GM23338 (cell line): Measurements from ENCODE around the gene IGFLR1. TPM values are rescaled to one million over a fixed set of nuclear protein-coding genes. Genes with fewer than 3 reads are reported as not detected.

Source experiments
- ATAC-seq: fragments of 200-7000 bp; cut with Tn5 transposase; 3 replicates; pipeline ENCODE4 v1.9.1; 2020
- DNase-seq: peaks from one replicate; pipeline ENCODE4 v3.0.0-alpha.2; 2015; ENCODE audit warnings: low spot score
- H2AFZ ChIP-seq: fragments of 200-600 bp; sonication (generic); 2 replicates; pipeline ENCODE4 v1.8.0; 2016; ENCODE audit warnings: antibody characterized with exemption, mild to moderate bottlenecking, moderate library complexity
- H3F3A ChIP-seq: fragments of 200-600 bp; sonication (generic); replicated peaks from 2 replicates; pipeline ENCODE4 v1.8.0; 2017; ENCODE audit warnings: antibody characterized with exemption, mixed run types, low read depth
- H3K27ac ChIP-seq: fragments of 200-600 bp; sonication (generic); 2 replicates; pipeline ENCODE4 v1.6.1; 2016; ENCODE audit warnings: low read depth
- H3K27me3 ChIP-seq: fragments of 200-600 bp; sonication (generic); 2 replicates; pipeline ENCODE4 v1.8.0; 2016; ENCODE audit warnings: mild to moderate bottlenecking, mixed run types, moderate library complexity; ENCODE audit not compliant: insufficient read depth
- H3K36me3 ChIP-seq: fragments of 200-600 bp; sonication (generic); 2 replicates; pipeline ENCODE4 v1.8.0; 2016; ENCODE audit warnings: mild to moderate bottlenecking; ENCODE audit not compliant: insufficient read depth
- H3K4me1 ChIP-seq: fragments of 200-600 bp; sonication (generic); 2 replicates; pipeline ENCODE4 v1.8.0; 2016; ENCODE audit warnings: mild to moderate bottlenecking, moderate library complexity; ENCODE audit not compliant: insufficient read depth
- H3K4me2 ChIP-seq: fragments of 200-600 bp; sonication (generic); 2 replicates; pipeline ENCODE4 v1.7.1; 2017; ENCODE audit warnings: mixed run types
- H3K4me3 ChIP-seq: fragments of 200-600 bp; sonication (generic); 2 replicates; pipeline ENCODE4 v1.6.1; 2016; ENCODE audit warnings: mixed run types
- H3K79me2 ChIP-seq: fragments of 200-600 bp; sonication (generic); replicated peaks from 2 replicates; pipeline ENCODE4 v1.8.0; 2017; ENCODE audit warnings: mild to moderate bottlenecking; ENCODE audit not compliant: insufficient read depth
- H3K9me2 ChIP-seq: fragments of 200-600 bp; sonication (generic); 2 replicates; pipeline ENCODE4 v1.8.0; 2017; ENCODE audit not compliant: insufficient read depth
- H4K20me1 ChIP-seq: fragments of 200-600 bp; sonication (generic); replicated peaks from 2 replicates; pipeline ENCODE4 v1.8.0; 2017; ENCODE audit warnings: mild to moderate bottlenecking; ENCODE audit not compliant: insufficient read depth
- H3K27ac Mint-ChIP-seq: 2 replicates; pipeline ENCODE4 v1.8.0; 2020; ENCODE audit warnings: inconsistent platforms, mild to moderate bottlenecking, moderate library complexity, mixed read lengths
- H3K27me3 Mint-ChIP-seq: 3 replicates; pipeline ENCODE4 v1.8.0; 2022; ENCODE audit warnings: low read depth, mild to moderate bottlenecking, moderate library complexity, mixed read lengths, inconsistent platforms; ENCODE audit not compliant: insufficient read depth, poor library complexity
- H3K36me3 Mint-ChIP-seq: 3 replicates; pipeline ENCODE4 v1.8.0; 2021; ENCODE audit warnings: low read depth, mild to moderate bottlenecking, inconsistent platforms, moderate library complexity, mixed read lengths
- H3K4me1 Mint-ChIP-seq: 3 replicates; pipeline ENCODE4 v1.8.0; 2020; ENCODE audit warnings: mild to moderate bottlenecking, inconsistent platforms, mixed read lengths
- H3K4me3 Mint-ChIP-seq: 3 replicates; pipeline ENCODE4 v1.8.0; 2021; ENCODE audit warnings: moderate library complexity, mild to moderate bottlenecking, inconsistent platforms, mixed read lengths
- H3K9me3 Mint-ChIP-seq: 3 replicates; pipeline ENCODE4 v1.8.0; 2020; ENCODE audit warnings: moderate library complexity, mild to moderate bottlenecking, inconsistent platforms, mixed read lengths
- EZH2 ChIP-seq: fragments of 200-600 bp; sonication (generic); IDR thresholded peaks from one replicate; pipeline ENCODE4 v1.8.0; 2017; ENCODE audit warnings: antibody characterized with exemption, mild to moderate bottlenecking, low read depth; ENCODE audit not compliant: unreplicated experiment
- STAT1 ChIP-seq: IDR thresholded peaks from one replicate; pipeline ENCODE4 v1.6.1; 2016; ENCODE audit warnings: antibody characterized with exemption; ENCODE audit not compliant: unreplicated experiment
- polyA plus RNA-seq: library from polyadenylated mRNA; unstranded; fragments of >200 nt; fragmentation: Nextera tagmentation; extraction: Ambion mirVana; gene quantifications from 2 replicates; pipeline ENCODE4 v1.2.1, GENCODE V29; 2016
- total RNA-seq: library from RNA; depleted of rRNA; stranded (reverse); fragments of >200 nt; shearing (Covaris generic); gene quantifications from 2 replicates; pipeline ENCODE4 v1.2.3, GENCODE V29; 2014
- TF ChIP-seq, protein P1 (sequence below): fragments of 250-450 bp; sonication (Bioruptor Pico); IDR thresholded peaks from 2 replicates; pipeline ENCODE4 v1.5.0; 2020; ENCODE audit warnings: mild to moderate bottlenecking, moderate library complexity
- TF ChIP-seq, protein P2 (sequence below): IDR thresholded peaks from 2 replicates; pipeline ENCODE4 v1.6.1; 2016; ENCODE audit warnings: antibody characterized with exemption
- TF ChIP-seq, protein P3 (sequence below), 2 experiments: fragments of 200-600 bp in 1 of 2; sonication (generic) in 1 of 2; conservative IDR thresholded peaks; 2 replicates each; pipeline versions ENCODE4 v1.5.1 to v1.6.1; 2016 to 2017; ENCODE audit warnings: antibody characterized with exemption in 2 of 2, low read depth in 2 of 2, mild to moderate bottlenecking in 2 of 2, moderate library complexity in 1 of 2

IGFLR1 gene
- total and polyA plus RNA-seq, 2 experiments from 2014 or later = 14.4 to 17.8 TPM

DNA sequence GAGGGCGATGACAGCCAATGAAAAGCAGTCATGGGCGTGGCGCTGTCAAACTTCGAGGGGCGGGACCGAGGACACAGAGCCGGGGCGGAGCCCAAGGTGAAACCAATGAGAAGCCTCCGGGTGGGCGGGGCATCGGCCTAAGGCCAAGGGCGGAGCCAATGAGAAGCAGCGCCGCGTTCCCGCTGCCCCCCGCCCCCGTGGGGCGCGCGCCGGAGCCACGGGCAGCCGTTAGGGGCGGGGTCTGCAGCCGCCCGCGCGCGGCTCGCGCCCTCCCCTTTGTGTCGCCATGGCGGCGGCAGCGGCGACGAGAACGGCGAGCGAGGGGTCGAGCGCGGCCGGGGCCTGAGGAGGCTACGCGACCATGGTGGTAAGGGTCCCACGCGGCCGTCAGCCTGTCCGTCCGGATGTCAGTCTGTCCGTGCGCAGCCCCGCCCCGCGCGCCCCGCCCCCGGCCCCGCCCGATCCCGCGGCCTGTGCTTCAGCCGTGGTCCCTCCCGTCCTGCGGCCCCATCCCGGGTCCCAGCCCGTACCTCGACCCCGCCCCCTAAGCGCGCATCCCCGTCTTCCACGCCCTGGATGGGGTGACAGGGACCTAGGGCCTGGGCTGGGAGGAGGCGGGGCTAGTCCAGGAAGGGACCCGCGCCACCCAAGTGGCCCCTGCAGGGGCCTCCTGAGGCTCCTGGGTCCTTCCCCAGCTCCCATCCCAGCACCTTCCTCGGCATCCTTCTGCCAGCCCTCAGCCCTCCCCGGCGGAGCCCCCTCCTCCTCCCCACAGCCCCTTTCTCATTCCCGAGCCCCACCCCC, 33.2 kb upstream of the IGFLR1 start, which contains the start of gene ARHGAP33 (continued):
- TF ChIP-seq, protein P1, sequence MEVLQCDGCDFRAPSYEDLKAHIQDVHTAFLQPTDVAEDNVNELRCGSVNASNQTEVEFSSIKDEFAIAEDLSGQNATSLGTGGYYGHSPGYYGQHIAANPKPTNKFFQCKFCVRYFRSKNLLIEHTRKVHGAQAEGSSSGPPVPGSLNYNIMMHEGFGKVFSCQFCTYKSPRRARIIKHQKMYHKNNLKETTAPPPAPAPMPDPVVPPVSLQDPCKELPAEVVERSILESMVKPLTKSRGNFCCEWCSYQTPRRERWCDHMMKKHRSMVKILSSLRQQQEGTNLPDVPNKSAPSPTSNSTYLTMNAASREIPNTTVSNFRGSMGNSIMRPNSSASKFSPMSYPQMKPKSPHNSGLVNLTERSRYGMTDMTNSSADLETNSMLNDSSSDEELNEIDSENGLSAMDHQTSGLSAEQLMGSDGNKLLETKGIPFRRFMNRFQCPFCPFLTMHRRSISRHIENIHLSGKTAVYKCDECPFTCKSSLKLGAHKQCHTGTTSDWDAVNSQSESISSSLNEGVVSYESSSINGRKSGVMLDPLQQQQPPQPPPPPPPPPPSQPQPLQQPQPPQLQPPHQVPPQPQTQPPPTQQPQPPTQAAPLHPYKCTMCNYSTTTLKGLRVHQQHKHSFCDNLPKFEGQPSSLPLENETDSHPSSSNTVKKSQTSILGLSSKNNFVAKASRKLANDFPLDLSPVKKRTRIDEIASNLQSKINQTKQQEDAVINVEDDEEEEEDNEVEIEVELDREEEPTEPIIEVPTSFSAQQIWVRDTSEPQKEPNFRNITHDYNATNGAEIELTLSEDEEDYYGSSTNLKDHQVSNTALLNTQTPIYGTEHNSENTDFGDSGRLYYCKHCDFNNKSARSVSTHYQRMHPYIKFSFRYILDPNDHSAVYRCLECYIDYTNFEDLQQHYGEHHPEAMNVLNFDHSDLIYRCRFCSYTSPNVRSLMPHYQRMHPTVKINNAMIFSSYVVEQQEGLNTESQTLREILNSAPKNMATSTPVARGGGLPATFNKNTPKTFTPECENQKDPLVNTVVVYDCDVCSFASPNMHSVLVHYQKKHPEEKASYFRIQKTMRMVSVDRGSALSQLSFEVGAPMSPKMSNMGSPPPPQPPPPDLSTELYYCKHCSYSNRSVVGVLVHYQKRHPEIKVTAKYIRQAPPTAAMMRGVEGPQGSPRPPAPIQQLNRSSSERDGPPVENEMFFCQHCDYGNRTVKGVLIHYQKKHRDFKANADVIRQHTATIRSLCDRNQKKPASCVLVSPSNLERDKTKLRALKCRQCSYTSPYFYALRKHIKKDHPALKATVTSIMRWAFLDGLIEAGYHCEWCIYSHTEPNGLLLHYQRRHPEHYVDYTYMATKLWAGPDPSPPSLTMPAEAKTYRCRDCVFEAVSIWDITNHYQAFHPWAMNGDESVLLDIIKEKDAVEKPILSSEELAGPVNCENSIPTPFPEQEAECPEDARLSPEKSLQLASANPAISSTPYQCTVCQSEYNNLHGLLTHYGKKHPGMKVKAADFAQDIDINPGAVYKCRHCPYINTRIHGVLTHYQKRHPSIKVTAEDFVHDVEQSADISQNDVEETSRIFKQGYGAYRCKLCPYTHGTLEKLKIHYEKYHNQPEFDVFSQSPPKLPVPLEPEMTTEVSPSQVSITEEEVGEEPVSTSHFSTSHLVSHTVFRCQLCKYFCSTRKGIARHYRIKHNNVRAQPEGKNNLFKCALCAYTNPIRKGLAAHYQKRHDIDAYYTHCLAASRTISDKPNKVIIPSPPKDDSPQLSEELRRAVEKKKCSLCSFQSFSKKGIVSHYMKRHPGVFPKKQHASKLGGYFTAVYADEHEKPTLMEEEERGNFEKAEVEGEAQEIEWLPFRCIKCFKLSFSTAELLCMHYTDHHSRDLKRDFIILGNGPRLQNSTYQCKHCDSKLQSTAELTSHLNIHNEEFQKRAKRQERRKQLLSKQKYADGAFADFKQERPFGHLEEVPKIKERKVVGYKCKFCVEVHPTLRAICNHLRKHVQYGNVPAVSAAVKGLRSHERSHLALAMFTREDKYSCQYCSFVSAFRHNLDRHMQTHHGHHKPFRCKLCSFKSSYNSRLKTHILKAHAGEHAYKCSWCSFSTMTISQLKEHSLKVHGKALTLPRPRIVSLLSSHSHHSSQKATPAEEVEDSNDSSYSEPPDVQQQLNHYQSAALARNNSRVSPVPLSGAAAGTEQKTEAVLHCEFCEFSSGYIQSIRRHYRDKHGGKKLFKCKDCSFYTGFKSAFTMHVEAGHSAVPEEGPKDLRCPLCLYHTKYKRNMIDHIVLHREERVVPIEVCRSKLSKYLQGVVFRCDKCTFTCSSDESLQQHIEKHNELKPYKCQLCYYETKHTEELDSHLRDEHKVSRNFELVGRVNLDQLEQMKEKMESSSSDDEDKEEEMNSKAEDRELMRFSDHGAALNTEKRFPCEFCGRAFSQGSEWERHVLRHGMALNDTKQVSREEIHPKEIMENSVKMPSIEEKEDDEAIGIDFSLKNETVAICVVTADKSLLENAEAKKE (CRISPR knock-in tag) = no peak
- TF ChIP-seq STAT1 (no peak), EZH2 (no peak)
- TF ChIP-seq, protein P2, sequence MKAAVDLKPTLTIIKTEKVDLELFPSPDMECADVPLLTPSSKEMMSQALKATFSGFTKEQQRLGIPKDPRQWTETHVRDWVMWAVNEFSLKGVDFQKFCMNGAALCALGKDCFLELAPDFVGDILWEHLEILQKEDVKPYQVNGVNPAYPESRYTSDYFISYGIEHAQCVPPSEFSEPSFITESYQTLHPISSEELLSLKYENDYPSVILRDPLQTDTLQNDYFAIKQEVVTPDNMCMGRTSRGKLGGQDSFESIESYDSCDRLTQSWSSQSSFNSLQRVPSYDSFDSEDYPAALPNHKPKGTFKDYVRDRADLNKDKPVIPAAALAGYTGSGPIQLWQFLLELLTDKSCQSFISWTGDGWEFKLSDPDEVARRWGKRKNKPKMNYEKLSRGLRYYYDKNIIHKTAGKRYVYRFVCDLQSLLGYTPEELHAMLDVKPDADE = no peak

DNA sequence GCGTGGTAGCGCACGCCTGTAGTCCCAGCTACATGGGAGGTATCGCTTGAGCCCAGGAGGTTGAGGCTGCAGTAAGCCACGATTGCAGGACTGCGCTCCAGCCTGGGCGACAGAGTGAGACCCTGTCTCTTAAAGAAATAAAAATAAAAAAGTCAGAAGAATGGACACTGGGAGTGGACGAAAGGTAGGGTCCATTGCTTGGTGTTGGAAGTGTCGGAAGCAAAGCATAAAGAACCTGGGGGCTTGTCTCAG, 32.7 kb upstream of the IGFLR1 start:
- no peak for ATAC-seq
- Histone ChIP-seq H3K79me2 (no peaks in the 10 kb centered on the region), H3K36me3 (no peaks in the 10 kb centered on the region), H3F3A (peaks cover 7% of the 10 kb centered on the region; the same call in 1 of the 2 replicates), H3K4me2 (peak overlapping the region; percentile 62), H3K4me1 (peaks cover 22% of the 10 kb centered on the region), H3K27me3 (peaks cover 16% of the 10 kb centered on the region), H3K9me2 (no peaks in the 10 kb centered on the region), H2AFZ (no peak overlapping the region), H3K27ac (no peak overlapping the region), H3K4me3 (peak overlapping the region; percentile 65; the same call in 1 of the 2 replicates), H4K20me1 (no peaks in the 10 kb centered on the region; the same call in 1 of the 2 replicates)
- Mint-ChIP-seq H3K4me1 (peaks cover 32% of the 10 kb centered on the region), H3K9me3 (no peaks in the 10 kb centered on the region; the same call in 2 of the 3 replicates), H3K4me3 (peak overlapping the region; percentile 76), H3K36me3 (no peaks in the 10 kb centered on the region; the same call in 2 of the 3 replicates), H3K27ac (no peak overlapping the region), H3K27me3 (peaks cover 21% of the 10 kb centered on the region)
- no peak for DNase-seq
- TF ChIP-seq, protein P3, sequence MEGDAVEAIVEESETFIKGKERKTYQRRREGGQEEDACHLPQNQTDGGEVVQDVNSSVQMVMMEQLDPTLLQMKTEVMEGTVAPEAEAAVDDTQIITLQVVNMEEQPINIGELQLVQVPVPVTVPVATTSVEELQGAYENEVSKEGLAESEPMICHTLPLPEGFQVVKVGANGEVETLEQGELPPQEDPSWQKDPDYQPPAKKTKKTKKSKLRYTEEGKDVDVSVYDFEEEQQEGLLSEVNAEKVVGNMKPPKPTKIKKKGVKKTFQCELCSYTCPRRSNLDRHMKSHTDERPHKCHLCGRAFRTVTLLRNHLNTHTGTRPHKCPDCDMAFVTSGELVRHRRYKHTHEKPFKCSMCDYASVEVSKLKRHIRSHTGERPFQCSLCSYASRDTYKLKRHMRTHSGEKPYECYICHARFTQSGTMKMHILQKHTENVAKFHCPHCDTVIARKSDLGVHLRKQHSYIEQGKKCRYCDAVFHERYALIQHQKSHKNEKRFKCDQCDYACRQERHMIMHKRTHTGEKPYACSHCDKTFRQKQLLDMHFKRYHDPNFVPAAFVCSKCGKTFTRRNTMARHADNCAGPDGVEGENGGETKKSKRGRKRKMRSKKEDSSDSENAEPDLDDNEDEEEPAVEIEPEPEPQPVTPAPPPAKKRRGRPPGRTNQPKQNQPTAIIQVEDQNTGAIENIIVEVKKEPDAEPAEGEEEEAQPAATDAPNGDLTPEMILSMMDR (conservative IDR thresholded peaks at IDR 0.05; ENCODE audit: low read depth in 2 of 2) = no peak
- TF ChIP-seq, protein P1 (CRISPR knock-in tag) = no peak
